Liver (tissue), 9 donors: Measurements from ENCODE around the gene ZNF653. TPM values are rescaled to one million over a fixed set of nuclear protein-coding genes. Genes with fewer than 3 reads are reported as not detected.

Source experiments
- DNase-seq: peaks from one replicate; pipeline ENCODE4 v3.0.0-alpha.2; 2017; ENCODE audit warnings: low spot score
- H3K27ac ChIP-seq, 2 donors: one replicate each; pipeline ENCODE4 v1.7.0; 2013; ENCODE audit warnings: inconsistent platforms in 2 of 2, low read length in 2 of 2, control low read depth in 1 of 2, low read depth in 1 of 2, mild to moderate bottlenecking in 1 of 2
- H3K27me3 ChIP-seq, 4 donors: one replicate each; pipeline versions ENCODE4 v1.6.1 to v1.7.0; 2013; ENCODE audit warnings: low read length in 3 of 4, inconsistent platforms in 1 of 4, mild to moderate bottlenecking in 1 of 4, moderate library complexity in 1 of 4; ENCODE audit not compliant: control insufficient read depth in 4 of 4, insufficient read depth in 4 of 4
- H3K36me3 ChIP-seq, 4 donors: one replicate each; pipeline versions ENCODE4 v1.6.1 to v1.7.0; 2013; ENCODE audit warnings: low read length in 3 of 4, mild to moderate bottlenecking in 3 of 4, low read depth in 1 of 4, moderate library complexity in 1 of 4; ENCODE audit not compliant: control insufficient read depth in 4 of 4, insufficient read depth in 3 of 4
- H3K4me1 ChIP-seq, 4 donors: one replicate each; pipeline versions ENCODE4 v1.6.1 to v1.7.0; 2013; ENCODE audit warnings: low read length in 3 of 4, mild to moderate bottlenecking in 3 of 4, moderate library complexity in 1 of 4; ENCODE audit not compliant: control insufficient read depth in 4 of 4, insufficient read depth in 4 of 4
- H3K4me3 ChIP-seq, 3 donors: one replicate each; pipeline versions ENCODE4 v1.6.1 to v1.7.0; 2013; ENCODE audit warnings: low read length in 3 of 3, control low read depth in 1 of 3, low read depth in 1 of 3, mild to moderate bottlenecking in 1 of 3
- H3K9ac ChIP-seq, 2 donors: one replicate each; pipeline ENCODE4 v1.7.0; 2013; ENCODE audit warnings: low read length in 2 of 2, mild to moderate bottlenecking in 2 of 2, moderate library complexity in 2 of 2, control low read depth in 1 of 2, low read depth in 1 of 2
- H3K9me3 ChIP-seq, 4 donors: one replicate each; pipeline versions ENCODE4 v1.6.1 to v1.7.0; 2013; ENCODE audit warnings: low read length in 3 of 4; ENCODE audit not compliant: control insufficient read depth in 4 of 4
- EGR1 ChIP-seq, 2 donors: IDR thresholded peaks; 2 replicates each; pipeline ENCODE4 v1.6.1; 2016 to 2018; ENCODE audit warnings: antibody characterized with exemption in 2 of 2, low read depth in 2 of 2
- FOXA1 ChIP-seq: IDR thresholded peaks from 2 replicates; pipeline ENCODE4 v1.6.1; 2016; ENCODE audit warnings: antibody characterized with exemption
- FOXA2 ChIP-seq: IDR thresholded peaks from 2 replicates; pipeline ENCODE4 v1.6.1; 2016; ENCODE audit warnings: antibody characterized with exemption
- GABPA ChIP-seq, 2 donors: IDR thresholded peaks in 1 of 2; conservative IDR thresholded peaks in 1 of 2; 2 replicates each; pipeline ENCODE4 v1.6.1; 2016; ENCODE audit warnings: antibody characterized with exemption in 2 of 2, mild to moderate bottlenecking in 1 of 2, moderate library complexity in 1 of 2
- HNF4A ChIP-seq, 2 donors: conservative IDR thresholded peaks; 2 replicates each; pipeline ENCODE4 v1.6.1; 2016; ENCODE audit warnings: antibody characterized with exemption in 2 of 2, mild to moderate bottlenecking in 2 of 2
- HNF4G ChIP-seq: IDR thresholded peaks from 2 replicates; pipeline ENCODE4 v1.6.1; 2016; ENCODE audit warnings: antibody characterized with exemption
- JUND ChIP-seq, 2 donors: IDR thresholded peaks; 2 replicates each; pipeline ENCODE4 v1.6.1; 2016; ENCODE audit warnings: antibody characterized with exemption in 2 of 2
- MAX ChIP-seq: IDR thresholded peaks from 2 replicates; pipeline ENCODE4 v1.6.1; 2016; ENCODE audit warnings: antibody characterized with exemption
- NR2F2 ChIP-seq: IDR thresholded peaks from 2 replicates; pipeline ENCODE4 v1.6.1; 2016; ENCODE audit warnings: antibody characterized with exemption
- RAD21 ChIP-seq, 2 donors: IDR thresholded peaks; 2 replicates each; pipeline ENCODE4 v1.6.1; 2016; ENCODE audit warnings: antibody characterized with exemption in 2 of 2, mild to moderate bottlenecking in 2 of 2
- REST ChIP-seq: IDR thresholded peaks from 2 replicates; pipeline ENCODE4 v1.6.1; 2016; ENCODE audit warnings: antibody characterized with exemption, mild to moderate bottlenecking
- RXRA ChIP-seq, 2 donors: IDR thresholded peaks; 2 replicates each; pipeline ENCODE4 v1.6.1; 2017 to 2018; ENCODE audit warnings: antibody characterized with exemption in 2 of 2, mild to moderate bottlenecking in 1 of 2
- SP1 ChIP-seq: IDR thresholded peaks from 2 replicates; pipeline ENCODE4 v1.6.1; 2018; ENCODE audit warnings: antibody characterized with exemption, mild to moderate bottlenecking
- TAF1 ChIP-seq: conservative IDR thresholded peaks from 2 replicates; pipeline ENCODE4 v1.6.1; 2016; ENCODE audit warnings: antibody characterized with exemption, mild to moderate bottlenecking
- YY1 ChIP-seq: IDR thresholded peaks from 2 replicates; pipeline ENCODE4 v1.6.1; 2016; ENCODE audit warnings: antibody characterized with exemption, mild to moderate bottlenecking
- ZBTB33 ChIP-seq: IDR thresholded peaks from 2 replicates; pipeline ENCODE4 v1.6.1; 2016; ENCODE audit warnings: antibody characterized with exemption
- WGBS: extraction: QIAGEN DNeasy Blood & Tissue Kit; methylation state at CpG from one replicate; pipeline ENCODE4 v1.1.7; 2013; 5-methylcytosine and 5-hydroxymethylcytosine counted together
- polyA plus RNA-seq, 2 donors: library from polyadenylated mRNA; stranded (reverse) in 1 of 2; unstranded in 1 of 2; fragments of 200-250 nt in 1 of 2; fragments of >200 nt in 1 of 2; fragmentation: Nextera tagmentation in 1 of 2; extraction: Ambion mirVana in 1 of 2; gene quantifications; one replicate each; pipeline versions ENCODE4 v1.2.1 to v1.2.3, GENCODE V29; 2013 to 2015
- total RNA-seq, 2 donors: library from RNA; depleted of rRNA; stranded (reverse); fragments of >200 nt; gene quantifications; one replicate each; pipeline ENCODE4 v1.2.3, GENCODE V29; 2014
- TF ChIP-seq, protein P1 (sequence below): fragments of 150-350 bp; IDR thresholded peaks from 2 replicates; pipeline ENCODE4 v1.5.1; 2017; ENCODE audit warnings: improper control_type of control experiment, low read depth, low read length; ENCODE audit not compliant: missing input control
- TF ChIP-seq, protein P2 (sequence below): IDR thresholded peaks from 2 replicates; pipeline ENCODE4 v1.6.1; 2016; ENCODE audit warnings: antibody characterized with exemption
- donor health status: healthy.
- donor health status: healthy.
- donor health status: healthy.
- donor health status: healthy.
- donor health status: healthy.

ZNF653 gene
- total and polyA plus RNA-seq, 4 donors: 1.3 to 4.6 (median 3.1) TPM

- Histone ChIP-seq H3K9me3 (no peaks in the 10 kb centered on the region), H3K27ac (no peak overlapping the region), H3K4me3 (no peak overlapping the region), H3K4me1 (no peaks in the 10 kb centered on the region), H3K36me3 (no peaks in the 10 kb centered on the region), H3K27me3 (no peaks in the 10 kb centered on the region), H3K9ac (no peak overlapping the region)
- no peak for DNase-seq
- 47% methylated on average over 8 of the region's 8 CpGs for WGBS
- no peak for TF ChIP-seq FOXA2
These were observed 40.0 kb downstream of the ZNF653 start for GRCh38 chr19:11465600-11465999.

DNA sequence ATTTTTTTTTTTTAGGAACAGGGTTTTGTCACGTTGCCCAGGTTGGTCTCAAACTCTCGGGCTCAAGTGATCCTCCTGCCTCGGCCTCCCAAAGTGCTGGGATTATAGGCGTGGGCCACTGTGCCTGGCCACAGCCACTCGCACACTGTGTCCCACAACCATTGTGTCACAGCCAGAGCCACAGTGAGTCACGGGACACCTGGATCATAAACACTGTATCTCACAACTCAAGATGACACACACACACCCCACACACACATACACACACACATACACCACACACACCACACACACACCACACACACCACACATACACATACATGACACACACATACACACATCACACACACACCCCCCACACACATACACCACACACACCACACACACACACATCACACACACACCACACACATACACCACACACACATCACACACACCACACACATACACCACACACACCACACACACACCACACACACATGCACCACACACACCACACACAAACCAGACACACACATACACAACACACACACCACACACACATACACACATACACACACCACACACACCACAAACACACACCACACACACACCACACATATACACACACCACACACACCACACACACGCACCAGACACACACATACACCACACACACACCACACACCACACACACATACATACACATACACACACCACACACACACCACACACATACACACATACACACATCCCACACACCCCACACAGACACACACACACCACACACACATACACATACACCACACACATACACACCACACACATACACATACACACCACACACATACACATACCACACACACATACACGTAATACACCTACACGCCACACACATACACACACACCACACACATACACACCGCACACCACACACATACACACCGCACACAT, 41.0 kb downstream of the ZNF653 start:
- WGBS: 83% methylated on average over 11 of the region's 11 CpGs
- H3K9me3 ChIP-seq: no peaks in the 10 kb centered on the region
- H3K4me1 ChIP-seq: no peaks in the 10 kb centered on the region
- no peak overlapping the region for H3K4me3 ChIP-seq
- no peak overlapping the region for H3K9ac ChIP-seq
- no peak for TF ChIP-seq NR2F2
- TF ChIP-seq FOXA2: no peak
- TF ChIP-seq TAF1: no peak
- no peak for TF ChIP-seq RAD21 (IDR thresholded peaks at IDR 0.05)
- no peak for TF ChIP-seq SP1
- TF ChIP-seq YY1: no peak
- no peak for TF ChIP-seq EGR1 (IDR thresholded peaks at IDR 0.05; ENCODE audit: low read depth in 2 of 2)
- no peak for TF ChIP-seq MAX
- H3K27me3 ChIP-seq: no peaks in the 10 kb centered on the region
- no peak for DNase-seq
- H3K36me3 ChIP-seq: no peaks in the 10 kb centered on the region
- no peak overlapping the region for H3K27ac ChIP-seq

DNA sequence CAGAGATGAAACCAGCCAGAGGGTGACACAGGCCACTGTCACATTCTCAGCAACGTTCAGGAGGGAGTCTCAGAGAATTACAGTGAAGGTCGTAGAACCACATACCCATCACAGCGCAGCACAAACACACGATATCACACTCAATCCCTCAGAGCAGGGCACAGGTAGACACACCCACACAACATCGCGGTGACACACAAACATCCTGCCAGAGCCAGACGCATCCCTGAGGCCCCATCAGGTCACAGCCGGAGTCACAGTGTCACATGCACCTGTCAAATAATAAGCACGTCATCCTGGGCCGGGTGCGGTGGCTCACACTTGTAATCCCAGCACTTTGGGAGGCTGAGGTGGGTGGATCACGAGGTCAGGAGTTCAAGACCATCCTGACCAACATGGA, 42.2 kb downstream of the ZNF653 start:
- TF ChIP-seq SP1: no peak
- no peak for TF ChIP-seq NR2F2
- TF ChIP-seq GABPA (IDR thresholded peaks at IDR 0.05 in 1 of 2, conservative IDR thresholded peaks at IDR 0.05 in 1 of 2): no peak
- TF ChIP-seq REST: no peak
- TF ChIP-seq MAX: no peak
- TF ChIP-seq RAD21 (IDR thresholded peaks at IDR 0.05): no peak
- no peak for TF ChIP-seq YY1
- no peak for TF ChIP-seq EGR1 (IDR thresholded peaks at IDR 0.05; ENCODE audit: low read depth in 2 of 2)
- TF ChIP-seq FOXA2: no peak
- TF ChIP-seq RXRA (IDR thresholded peaks at IDR 0.05): no peak
- TF ChIP-seq HNF4A (conservative IDR thresholded peaks at IDR 0.05): no peak
- TF ChIP-seq HNF4G: no peak
- TF ChIP-seq, protein P1, sequence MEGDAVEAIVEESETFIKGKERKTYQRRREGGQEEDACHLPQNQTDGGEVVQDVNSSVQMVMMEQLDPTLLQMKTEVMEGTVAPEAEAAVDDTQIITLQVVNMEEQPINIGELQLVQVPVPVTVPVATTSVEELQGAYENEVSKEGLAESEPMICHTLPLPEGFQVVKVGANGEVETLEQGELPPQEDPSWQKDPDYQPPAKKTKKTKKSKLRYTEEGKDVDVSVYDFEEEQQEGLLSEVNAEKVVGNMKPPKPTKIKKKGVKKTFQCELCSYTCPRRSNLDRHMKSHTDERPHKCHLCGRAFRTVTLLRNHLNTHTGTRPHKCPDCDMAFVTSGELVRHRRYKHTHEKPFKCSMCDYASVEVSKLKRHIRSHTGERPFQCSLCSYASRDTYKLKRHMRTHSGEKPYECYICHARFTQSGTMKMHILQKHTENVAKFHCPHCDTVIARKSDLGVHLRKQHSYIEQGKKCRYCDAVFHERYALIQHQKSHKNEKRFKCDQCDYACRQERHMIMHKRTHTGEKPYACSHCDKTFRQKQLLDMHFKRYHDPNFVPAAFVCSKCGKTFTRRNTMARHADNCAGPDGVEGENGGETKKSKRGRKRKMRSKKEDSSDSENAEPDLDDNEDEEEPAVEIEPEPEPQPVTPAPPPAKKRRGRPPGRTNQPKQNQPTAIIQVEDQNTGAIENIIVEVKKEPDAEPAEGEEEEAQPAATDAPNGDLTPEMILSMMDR: no peak
- TF ChIP-seq FOXA1: no peak
- TF ChIP-seq ZBTB33: no peak
- TF ChIP-seq JUND (IDR thresholded peaks at IDR 0.05): no peak
- TF ChIP-seq TAF1: no peak
- TF ChIP-seq, protein P2, sequence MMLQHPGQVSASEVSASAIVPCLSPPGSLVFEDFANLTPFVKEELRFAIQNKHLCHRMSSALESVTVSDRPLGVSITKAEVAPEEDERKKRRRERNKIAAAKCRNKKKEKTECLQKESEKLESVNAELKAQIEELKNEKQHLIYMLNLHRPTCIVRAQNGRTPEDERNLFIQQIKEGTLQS: no peak
- no peaks in the 10 kb centered on the region for H3K36me3 ChIP-seq
- no peaks in the 10 kb centered on the region for H3K4me1 ChIP-seq
- H3K4me3 ChIP-seq: no peak overlapping the region
- no peaks in the 10 kb centered on the region for H3K9me3 ChIP-seq
- H3K27me3 ChIP-seq: no peaks in the 10 kb centered on the region
- no peak overlapping the region for H3K9ac ChIP-seq
- no peak overlapping the region for H3K27ac ChIP-seq
- DNase-seq: no peak
- WGBS: 70% methylated on average over 12 of the region's 12 CpGs
